ENCODE data around the gene SLC25A25. TPM values are rescaled to one million over a fixed set of nuclear protein-coding genes. Genes with fewer than 3 reads are reported as not detected.

Gene SLC25A25
- total and polyA plus RNA-seq, 2 of the 8 experiments (the other 6 are each of a cell fraction or from before 2014, with no cell fraction given): 6.5 to 18.5 TPM

DNA sequence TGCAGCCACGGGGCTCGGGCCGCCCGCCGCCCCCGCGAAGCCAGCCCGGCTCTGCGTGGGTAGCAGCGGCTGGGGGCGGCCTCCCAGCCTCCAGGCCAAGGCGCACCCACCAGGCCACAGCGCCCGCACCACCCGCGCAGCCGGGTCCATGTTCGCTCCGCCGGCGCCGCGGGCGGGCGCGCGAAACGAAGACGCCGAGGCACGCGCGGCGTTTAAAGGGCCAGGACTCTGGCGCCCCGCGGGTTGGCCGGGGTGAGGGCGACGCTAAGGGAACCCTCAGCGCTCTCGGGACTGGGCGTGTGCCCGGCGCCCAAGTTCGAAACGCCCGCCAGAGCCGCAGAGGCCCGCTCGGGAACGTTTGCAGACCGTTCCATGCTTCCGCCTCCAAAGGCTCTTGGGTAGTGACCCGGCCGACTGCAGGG, 59.5 kb downstream of the SLC25A25 start, which contains the start of gene PTGES2 (continued):
- TF ChIP-seq SIX5 (IDR thresholded peaks at IDR 0.05; ENCODE audit: low read depth, low read length) (no peak), KDM4A (IDR thresholded peaks at IDR 0.05; ENCODE audit: low read depth, low read length, severe bottlenecking) (peak; percentile 69), TEAD4 (IDR thresholded peaks at IDR 0.05; ENCODE audit: low read depth, low read length) (no peak), POLR2A (IDR thresholded peaks at IDR 0.05; ENCODE audit: control extremely low read depth in 1 of 2, low read depth in 2 of 2, low read length in 2 of 2) (0 out of 3 replicates have a peak, but pooled peaks of 1 of the 2 experiments have one; percentile 48), BACH1 (IDR thresholded peaks at IDR 0.05; ENCODE audit: low read length) (no peak), EGR1 (IDR thresholded peaks at IDR 0.05; ENCODE audit: borderline replicate concordance, low read depth, low read length) (peak; percentile 5; the same call in 1 of the 2 replicates), TAF1 (IDR thresholded peaks at IDR 0.05; ENCODE audit: low read depth, low read length) (0 out of 2 replicates have a peak, but pooled peaks have one; percentile 28), SIN3A (conservative IDR thresholded peaks at IDR 0.05 in 1 of 2, IDR thresholded peaks at IDR 0.05 in 1 of 2; ENCODE audit: low read depth in 1 of 2, low read length in 2 of 2) (0 out of 4 replicates have a peak, but pooled peaks of 1 of the 2 experiments have one; percentile 43)
- TF ChIP-seq, protein P1, sequence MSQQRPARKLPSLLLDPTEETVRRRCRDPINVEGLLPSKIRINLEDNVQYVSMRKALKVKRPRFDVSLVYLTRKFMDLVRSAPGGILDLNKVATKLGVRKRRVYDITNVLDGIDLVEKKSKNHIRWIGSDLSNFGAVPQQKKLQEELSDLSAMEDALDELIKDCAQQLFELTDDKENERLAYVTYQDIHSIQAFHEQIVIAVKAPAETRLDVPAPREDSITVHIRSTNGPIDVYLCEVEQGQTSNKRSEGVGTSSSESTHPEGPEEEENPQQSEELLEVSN (IDR thresholded peaks at IDR 0.05): no peak
- TF ChIP-seq, protein P2, sequence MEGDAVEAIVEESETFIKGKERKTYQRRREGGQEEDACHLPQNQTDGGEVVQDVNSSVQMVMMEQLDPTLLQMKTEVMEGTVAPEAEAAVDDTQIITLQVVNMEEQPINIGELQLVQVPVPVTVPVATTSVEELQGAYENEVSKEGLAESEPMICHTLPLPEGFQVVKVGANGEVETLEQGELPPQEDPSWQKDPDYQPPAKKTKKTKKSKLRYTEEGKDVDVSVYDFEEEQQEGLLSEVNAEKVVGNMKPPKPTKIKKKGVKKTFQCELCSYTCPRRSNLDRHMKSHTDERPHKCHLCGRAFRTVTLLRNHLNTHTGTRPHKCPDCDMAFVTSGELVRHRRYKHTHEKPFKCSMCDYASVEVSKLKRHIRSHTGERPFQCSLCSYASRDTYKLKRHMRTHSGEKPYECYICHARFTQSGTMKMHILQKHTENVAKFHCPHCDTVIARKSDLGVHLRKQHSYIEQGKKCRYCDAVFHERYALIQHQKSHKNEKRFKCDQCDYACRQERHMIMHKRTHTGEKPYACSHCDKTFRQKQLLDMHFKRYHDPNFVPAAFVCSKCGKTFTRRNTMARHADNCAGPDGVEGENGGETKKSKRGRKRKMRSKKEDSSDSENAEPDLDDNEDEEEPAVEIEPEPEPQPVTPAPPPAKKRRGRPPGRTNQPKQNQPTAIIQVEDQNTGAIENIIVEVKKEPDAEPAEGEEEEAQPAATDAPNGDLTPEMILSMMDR (IDR thresholded peaks at IDR 0.05; ENCODE audit: control extremely low read depth in 1 of 3, insufficient read depth in 1 of 3, low read depth in 1 of 3, low read length in 3 of 3): no peak
- TF ChIP-seq, protein P3, sequence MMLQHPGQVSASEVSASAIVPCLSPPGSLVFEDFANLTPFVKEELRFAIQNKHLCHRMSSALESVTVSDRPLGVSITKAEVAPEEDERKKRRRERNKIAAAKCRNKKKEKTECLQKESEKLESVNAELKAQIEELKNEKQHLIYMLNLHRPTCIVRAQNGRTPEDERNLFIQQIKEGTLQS (IDR thresholded peaks at IDR 0.05; ENCODE audit: insufficient read depth, low read depth, low read length): no peak; the same call in 1 of the 2 replicates
